GM12878 (cell line): ENCODE measurements around the gene PCGF1. TPM values are rescaled to one million over a fixed set of nuclear protein-coding genes. Genes with fewer than 3 reads are reported as not detected.
A peak's percentile ranks its signal among the peaks of the same experiment; 100 is the strongest.

Experiments
- BCL3 ChIP-seq: IDR thresholded peaks from 2 replicates; pipeline ENCODE4 v1.6.1; 2011; ENCODE audit warnings: borderline replicate concordance, low read depth, mild to moderate bottlenecking, moderate library complexity, low read length; ENCODE audit not compliant: insufficient read depth, poor library complexity, severe bottlenecking
- BHLHE40 ChIP-seq, 2 experiments: fragments of 450-650 bp in 1 of 2; IDR thresholded peaks; 2 replicates each; pipeline ENCODE4 v1.6.1; 2011 to 2017; ENCODE audit warnings: low read depth in 2 of 2, borderline replicate concordance in 1 of 2, improper control_type of control experiment in 1 of 2, low read length in 1 of 2, mild to moderate bottlenecking in 1 of 2
- IRF3 ChIP-seq: fragments of 450-650 bp; IDR thresholded peaks from 2 replicates; pipeline ENCODE4 v1.6.1; 2014; ENCODE audit warnings: mild to moderate bottlenecking
- IRF5 ChIP-seq: fragments of 450-650 bp; IDR thresholded peaks from 2 replicates; pipeline ENCODE4 v1.6.1; 2017; ENCODE audit warnings: borderline replicate concordance
- JUNB ChIP-seq: IDR thresholded peaks from 2 replicates; pipeline ENCODE4 v1.6.1; 2016; ENCODE audit warnings: antibody characterized with exemption, mild to moderate bottlenecking
- MTA2 ChIP-seq: fragments of 450-650 bp; IDR thresholded peaks from 2 replicates; pipeline ENCODE4 v1.6.1; 2016; ENCODE audit warnings: low read depth, mild to moderate bottlenecking, moderate library complexity
- MTA3 ChIP-seq: IDR thresholded peaks from 2 replicates; pipeline ENCODE4 v1.6.1; 2012; ENCODE audit warnings: low read length, inconsistent platforms, borderline replicate concordance
- PML ChIP-seq: IDR thresholded peaks from 2 replicates; pipeline ENCODE4 v1.6.1; 2012; ENCODE audit warnings: low read length, inconsistent platforms
- RB1 ChIP-seq: fragments of 450-650 bp; formaldehyde crosslinking; IDR thresholded peaks from 2 replicates; pipeline ENCODE4 v1.6.1; 2017; ENCODE audit warnings: mild to moderate bottlenecking, borderline replicate concordance
- SP1 ChIP-seq: IDR thresholded peaks from one replicate; pipeline ENCODE4 v1.6.1; 2011; ENCODE audit warnings: low read depth, low read length
- SREBF2 ChIP-seq: IDR thresholded peaks from 2 replicates; pipeline ENCODE4 v1.6.1; 2012; ENCODE audit warnings: mild to moderate bottlenecking, low read length
- SUZ12 ChIP-seq: fragments of 200-600 bp; sonication (generic); IDR thresholded peaks from one replicate; pipeline ENCODE4 v1.6.1; 2018; ENCODE audit warnings: antibody characterized with exemption, mild to moderate bottlenecking; ENCODE audit not compliant: unreplicated experiment
- TBL1XR1 ChIP-seq: IDR thresholded peaks from 2 replicates; pipeline ENCODE4 v1.6.1; 2012; ENCODE audit warnings: low read depth, low read length, improper control_type of control experiment
- TCF3 ChIP-seq: IDR thresholded peaks from 2 replicates; pipeline ENCODE4 v1.6.1; 2012; ENCODE audit warnings: low read depth, mild to moderate bottlenecking, low read length, borderline replicate concordance; ENCODE audit not compliant: insufficient read depth
- USF1 ChIP-seq: IDR thresholded peaks from 2 replicates; pipeline ENCODE4 v1.6.1; 2011; ENCODE audit warnings: borderline replicate concordance, low read depth, mild to moderate bottlenecking, moderate library complexity, mixed read lengths, low read length; ENCODE audit not compliant: insufficient read depth; ENCODE audit errors: extremely low read length
- ZBED1 ChIP-seq: IDR thresholded peaks from 2 replicates; pipeline ENCODE4 v1.6.1; 2016; ENCODE audit warnings: borderline replicate concordance
- ZNF384 ChIP-seq: IDR thresholded peaks from 2 replicates; pipeline ENCODE4 v1.6.1; 2012; ENCODE audit warnings: low read depth, mild to moderate bottlenecking, low read length, improper control_type of control experiment, borderline replicate concordance
- ZNF687 ChIP-seq: fragments of 450-650 bp; IDR thresholded peaks from 2 replicates; pipeline ENCODE4 v1.6.1; 2017; ENCODE audit warnings: mild to moderate bottlenecking, moderate library complexity
- polyA plus RNA-seq, 11 experiments: library from polyadenylated mRNA; depleted of rRNA in 4 of 11; unstranded in 6 of 11; stranded (reverse) in 5 of 11; fragments of >200 nt; fragmentation: Nextera tagmentation in 4 of 11; fragmentation: Illumina TruSeq in 1 of 11; extraction: Ambion mirVana in 4 of 11; extraction: Trizol in 1 of 11; gene quantifications; 1 replicate in 1 of 11; 2 replicates in 10 of 11; pipeline versions ENCODE4 v1.2.1 to v1.2.3, GENCODE V29; 2011 to 2016; ENCODE audit warnings: inconsistent platforms in 2 of 11, missing spikeins in 2 of 11, low read depth in 1 of 11
- total RNA-seq, 4 experiments: library from RNA; depleted of rRNA in 3 of 4; stranded (reverse); fragments of >200 nt in 3 of 4; fragmentation: Illumina TruSeq in 1 of 4; extraction: Trizol in 1 of 4; gene quantifications; 2 replicates each; pipeline versions ENCODE4 v1.2.1 to v1.2.3, GENCODE V29; 2013 to 2021

Gene PCGF1
- total and polyA plus RNA-seq, 10 of the 15 experiments (the other 5 are each of a cell fraction or from before 2014, with no cell fraction given): 23.1 to 50.8 (median 27.4) TPM

GRCh38 chr2:74548900-74549826 is 41.7 kb upstream of the PCGF1 start (continued):
- TF ChIP-seq ZBED1 (peak; percentile 9; the same call in 1 of the 2 replicates), PML (no peak), IRF5 (no peak), SREBF2 (no peak), ZNF687 (0 out of 2 replicates have a peak, but pooled peaks have one; percentile 28), TBL1XR1 (no peak), BCL3 (no peak), SP1 (no peak), ZNF384 (no peak), TCF3 (no peak), SUZ12 (no peak), IRF3 (no peak), BHLHE40 (IDR thresholded peaks at IDR 0.05; ENCODE audit: borderline replicate concordance in 1 of 2, low read depth in 2 of 2, low read length in 1 of 2) (peak in 1 of 2 experiments; percentile 14; a peak in 1 of 4 replicates), MTA2 (no peak), JUNB (no peak), MTA3 (no peak), USF1 (peak; percentile 70), RB1 (peak; percentile 90; the same call in 1 of the 2 replicates)
